Skeletal muscle satellite cell (primary cell): ENCODE results near the gene STX5. TPM values are rescaled to one million over a fixed set of nuclear protein-coding genes. Genes with fewer than 3 reads are reported as not detected.
"Not testable (repeated sequence)": the region's sequence is repeated elsewhere in the genome, so short reads cannot be mapped to it uniquely, and the experiment has no call there.

ENCODE experiments used
- H3K27me3 ChIP-seq: 2 replicates; pipeline ENCODE4 v1.7.0; 2013; ENCODE audit warnings: low read length; ENCODE audit not compliant: control insufficient read depth, insufficient read depth
- H3K36me3 ChIP-seq: 2 replicates; pipeline ENCODE4 v1.7.0; 2013; ENCODE audit warnings: mild to moderate bottlenecking, control low read depth, low read length; ENCODE audit not compliant: insufficient read depth
- H3K4me1 ChIP-seq: 2 replicates; pipeline ENCODE4 v1.7.0; 2013; ENCODE audit warnings: low read length; ENCODE audit not compliant: control insufficient read depth, insufficient read depth
- H3K4me2 ChIP-seq: 2 replicates; pipeline ENCODE4 v1.7.0; 2013; ENCODE audit warnings: mild to moderate bottlenecking, low read length
- H3K4me3 ChIP-seq: 2 replicates; pipeline ENCODE4 v1.7.0; 2013; ENCODE audit warnings: low read length
- H3K9ac ChIP-seq: 2 replicates; pipeline ENCODE4 v1.7.0; 2013; ENCODE audit warnings: mild to moderate bottlenecking, low read depth, low read length, moderate library complexity
- H3K9me3 ChIP-seq: replicated peaks from 2 replicates; pipeline ENCODE4 v1.7.0; 2013; ENCODE audit warnings: mild to moderate bottlenecking, control low read depth, low read length
- small RNA-seq: library from RNA; depleted of rRNA; stranded (forward); fragments of <200 nt; gene quantifications from one replicate; pipeline ENCODE3, GENCODE V24; 2012

Gene STX5

GRCh38 chr11:62760867-62761227, 71.0 kb downstream of the STX5 start:
- H3K36me3 ChIP-seq, H3K9ac ChIP-seq, H3K27me3 ChIP-seq, H3K4me1 ChIP-seq, H3K9me3 ChIP-seq: not testable (repeated sequence)
- Histone ChIP-seq H3K4me2 (peak overlapping the region; percentile 99), H3K4me3 (peak overlapping the region; percentile 100)

- H3K4me1 ChIP-seq, result peaks cover 14% of the 10 kb centered on the region
- H3K4me3 ChIP-seq, result no peak overlapping the region
- no peaks in the 10 kb centered on the region for H3K9me3 ChIP-seq
- no peak overlapping the region for H3K4me2 ChIP-seq
- no peaks in the 10 kb centered on the region for H3K27me3 ChIP-seq
- no peak overlapping the region for H3K9ac ChIP-seq
- H3K36me3 ChIP-seq, result no peaks in the 10 kb centered on the region
Observed at GRCh38 chr11:62757846-62758788, 73.7 kb downstream of the STX5 start.

Small RNAs within 50 kb of the gene (small RNA-seq; reads per million reads assigned to genes)
- not detected for gene MIR6514
- not detected for gene RF00099
- not detected for gene RNU6-118P
- not detected for gene SNORD22
- not detected for gene SNORD26
- gene SNORD27, result not detected
- not detected for gene SNORD28
- gene SNORD30, result 65.7 reads per million, percentile 96 among the genes with 10 or more reads in this experiment
